HL-60 (cell line): ENCODE results near the gene NUP98.

ENCODE experiments used
- TF ChIP-seq, protein P1 (sequence below): IDR thresholded peaks from one replicate; pipeline ENCODE4 v1.5.1; 2011; ENCODE audit warnings: low read length, control low read depth, inconsistent platforms; ENCODE audit not compliant: insufficient read depth
- TF ChIP-seq, protein P2 (sequence below): IDR thresholded peaks from 2 replicates; pipeline ENCODE4 v1.6.1; 2012; ENCODE audit warnings: low read depth; ENCODE audit not compliant: insufficient replicate concordance

DNA sequence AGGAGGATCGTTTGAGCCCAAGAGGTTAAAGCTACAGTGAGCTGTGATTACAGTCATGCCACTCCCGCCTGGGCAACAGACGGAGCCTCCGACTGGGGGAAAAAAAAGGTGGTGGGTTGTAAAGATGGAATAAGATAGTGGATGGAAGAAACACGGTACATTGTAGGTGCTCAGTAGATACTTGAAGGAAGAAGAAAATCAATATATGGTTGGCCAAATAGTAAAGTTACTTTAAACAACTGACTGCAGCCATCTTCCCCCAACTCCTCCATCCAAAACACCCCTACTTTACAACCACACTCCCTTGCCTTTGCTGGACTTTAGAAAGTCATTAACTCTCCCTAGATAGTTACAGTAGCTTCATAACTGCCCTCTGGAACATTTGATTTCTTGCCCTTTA, 2.5 kb upstream of the NUP98 start:
- TF ChIP-seq, protein P1, sequence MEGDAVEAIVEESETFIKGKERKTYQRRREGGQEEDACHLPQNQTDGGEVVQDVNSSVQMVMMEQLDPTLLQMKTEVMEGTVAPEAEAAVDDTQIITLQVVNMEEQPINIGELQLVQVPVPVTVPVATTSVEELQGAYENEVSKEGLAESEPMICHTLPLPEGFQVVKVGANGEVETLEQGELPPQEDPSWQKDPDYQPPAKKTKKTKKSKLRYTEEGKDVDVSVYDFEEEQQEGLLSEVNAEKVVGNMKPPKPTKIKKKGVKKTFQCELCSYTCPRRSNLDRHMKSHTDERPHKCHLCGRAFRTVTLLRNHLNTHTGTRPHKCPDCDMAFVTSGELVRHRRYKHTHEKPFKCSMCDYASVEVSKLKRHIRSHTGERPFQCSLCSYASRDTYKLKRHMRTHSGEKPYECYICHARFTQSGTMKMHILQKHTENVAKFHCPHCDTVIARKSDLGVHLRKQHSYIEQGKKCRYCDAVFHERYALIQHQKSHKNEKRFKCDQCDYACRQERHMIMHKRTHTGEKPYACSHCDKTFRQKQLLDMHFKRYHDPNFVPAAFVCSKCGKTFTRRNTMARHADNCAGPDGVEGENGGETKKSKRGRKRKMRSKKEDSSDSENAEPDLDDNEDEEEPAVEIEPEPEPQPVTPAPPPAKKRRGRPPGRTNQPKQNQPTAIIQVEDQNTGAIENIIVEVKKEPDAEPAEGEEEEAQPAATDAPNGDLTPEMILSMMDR = no peak
- TF ChIP-seq, protein P2, sequence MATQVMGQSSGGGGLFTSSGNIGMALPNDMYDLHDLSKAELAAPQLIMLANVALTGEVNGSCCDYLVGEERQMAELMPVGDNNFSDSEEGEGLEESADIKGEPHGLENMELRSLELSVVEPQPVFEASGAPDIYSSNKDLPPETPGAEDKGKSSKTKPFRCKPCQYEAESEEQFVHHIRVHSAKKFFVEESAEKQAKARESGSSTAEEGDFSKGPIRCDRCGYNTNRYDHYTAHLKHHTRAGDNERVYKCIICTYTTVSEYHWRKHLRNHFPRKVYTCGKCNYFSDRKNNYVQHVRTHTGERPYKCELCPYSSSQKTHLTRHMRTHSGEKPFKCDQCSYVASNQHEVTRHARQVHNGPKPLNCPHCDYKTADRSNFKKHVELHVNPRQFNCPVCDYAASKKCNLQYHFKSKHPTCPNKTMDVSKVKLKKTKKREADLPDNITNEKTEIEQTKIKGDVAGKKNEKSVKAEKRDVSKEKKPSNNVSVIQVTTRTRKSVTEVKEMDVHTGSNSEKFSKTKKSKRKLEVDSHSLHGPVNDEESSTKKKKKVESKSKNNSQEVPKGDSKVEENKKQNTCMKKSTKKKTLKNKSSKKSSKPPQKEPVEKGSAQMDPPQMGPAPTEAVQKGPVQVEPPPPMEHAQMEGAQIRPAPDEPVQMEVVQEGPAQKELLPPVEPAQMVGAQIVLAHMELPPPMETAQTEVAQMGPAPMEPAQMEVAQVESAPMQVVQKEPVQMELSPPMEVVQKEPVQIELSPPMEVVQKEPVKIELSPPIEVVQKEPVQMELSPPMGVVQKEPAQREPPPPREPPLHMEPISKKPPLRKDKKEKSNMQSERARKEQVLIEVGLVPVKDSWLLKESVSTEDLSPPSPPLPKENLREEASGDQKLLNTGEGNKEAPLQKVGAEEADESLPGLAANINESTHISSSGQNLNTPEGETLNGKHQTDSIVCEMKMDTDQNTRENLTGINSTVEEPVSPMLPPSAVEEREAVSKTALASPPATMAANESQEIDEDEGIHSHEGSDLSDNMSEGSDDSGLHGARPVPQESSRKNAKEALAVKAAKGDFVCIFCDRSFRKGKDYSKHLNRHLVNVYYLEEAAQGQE = no peak
